ENCODE results near the gene TDRD5. TPM values are rescaled to one million over a fixed set of nuclear protein-coding genes. Genes with fewer than 3 reads are reported as not detected.

TDRD5 gene
- total RNA-seq, 4 donors from 2014 or later, result 0.24 to 0.44 (median 0.37) TPM; not detected in 1

DNA sequence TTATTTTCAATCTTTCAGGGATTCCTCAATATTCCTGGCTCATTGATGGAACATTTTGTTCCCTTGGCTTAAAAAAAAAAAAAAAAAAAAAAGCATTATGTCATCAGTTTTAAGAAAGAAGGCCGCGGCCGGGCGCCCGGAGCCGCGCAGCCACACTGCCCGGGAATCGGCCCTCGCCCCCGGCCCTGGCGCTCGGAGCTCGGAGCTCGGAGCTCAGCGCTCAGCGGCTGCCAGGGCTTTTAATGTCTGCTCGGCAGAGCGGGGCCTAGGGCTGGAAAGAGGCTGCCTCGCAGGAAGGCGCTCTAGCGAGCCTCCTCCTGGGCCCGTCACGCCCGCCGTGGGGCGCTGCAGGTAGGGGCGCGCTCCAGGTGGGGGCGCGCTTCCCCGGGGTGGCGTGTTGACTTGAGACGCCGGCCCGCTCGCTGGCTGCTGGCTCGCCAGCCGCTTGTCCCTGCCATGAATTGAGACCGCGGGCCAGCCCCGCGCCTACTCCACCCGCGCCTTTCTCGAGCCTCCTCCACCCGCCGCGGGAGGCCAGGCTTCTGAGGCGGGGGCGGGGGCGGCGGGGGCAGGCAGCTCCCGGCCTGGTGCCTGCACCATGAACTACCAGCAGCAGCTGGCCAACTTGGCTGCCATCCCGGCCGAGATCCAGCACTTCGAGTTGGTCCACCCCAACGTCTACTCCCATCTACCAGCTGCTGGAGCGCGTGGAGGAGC is 5.4 kb upstream of the TDRD5 start:
- ATAC-seq (ENCODE audit: low FRiP score) (peak; percentile 83), DNase-seq (ENCODE audit: low spot score) (no peak)
- TF ChIP-seq, protein P1, sequence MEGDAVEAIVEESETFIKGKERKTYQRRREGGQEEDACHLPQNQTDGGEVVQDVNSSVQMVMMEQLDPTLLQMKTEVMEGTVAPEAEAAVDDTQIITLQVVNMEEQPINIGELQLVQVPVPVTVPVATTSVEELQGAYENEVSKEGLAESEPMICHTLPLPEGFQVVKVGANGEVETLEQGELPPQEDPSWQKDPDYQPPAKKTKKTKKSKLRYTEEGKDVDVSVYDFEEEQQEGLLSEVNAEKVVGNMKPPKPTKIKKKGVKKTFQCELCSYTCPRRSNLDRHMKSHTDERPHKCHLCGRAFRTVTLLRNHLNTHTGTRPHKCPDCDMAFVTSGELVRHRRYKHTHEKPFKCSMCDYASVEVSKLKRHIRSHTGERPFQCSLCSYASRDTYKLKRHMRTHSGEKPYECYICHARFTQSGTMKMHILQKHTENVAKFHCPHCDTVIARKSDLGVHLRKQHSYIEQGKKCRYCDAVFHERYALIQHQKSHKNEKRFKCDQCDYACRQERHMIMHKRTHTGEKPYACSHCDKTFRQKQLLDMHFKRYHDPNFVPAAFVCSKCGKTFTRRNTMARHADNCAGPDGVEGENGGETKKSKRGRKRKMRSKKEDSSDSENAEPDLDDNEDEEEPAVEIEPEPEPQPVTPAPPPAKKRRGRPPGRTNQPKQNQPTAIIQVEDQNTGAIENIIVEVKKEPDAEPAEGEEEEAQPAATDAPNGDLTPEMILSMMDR (IDR thresholded peaks at IDR 0.05), result no peak

DNA sequence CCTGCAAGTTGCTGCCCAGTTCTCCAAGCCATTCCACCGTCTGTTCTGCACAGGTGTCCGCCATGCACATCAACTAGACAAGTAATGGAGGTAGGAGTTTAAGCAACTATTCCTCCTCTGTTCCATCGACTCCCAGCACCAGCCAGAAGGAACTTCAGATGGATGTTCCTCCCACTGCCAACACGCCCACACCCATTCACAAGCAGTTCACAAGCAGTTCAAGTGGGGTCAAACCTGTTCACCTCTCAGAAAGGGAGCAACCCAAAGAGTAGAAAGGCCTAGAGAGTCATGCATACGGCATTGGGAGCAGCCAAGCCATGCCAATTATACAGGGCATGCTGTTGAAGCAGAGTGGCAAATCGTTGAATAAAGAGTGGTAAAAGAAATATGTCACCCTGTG is 4.3 kb upstream of the TDRD5 start:
- no peak for DNase-seq (ENCODE audit: low spot score)
- TF ChIP-seq, protein P1 (IDR thresholded peaks at IDR 0.05), result no peak
- ATAC-seq (ENCODE audit: low FRiP score), result no peak

DNA sequence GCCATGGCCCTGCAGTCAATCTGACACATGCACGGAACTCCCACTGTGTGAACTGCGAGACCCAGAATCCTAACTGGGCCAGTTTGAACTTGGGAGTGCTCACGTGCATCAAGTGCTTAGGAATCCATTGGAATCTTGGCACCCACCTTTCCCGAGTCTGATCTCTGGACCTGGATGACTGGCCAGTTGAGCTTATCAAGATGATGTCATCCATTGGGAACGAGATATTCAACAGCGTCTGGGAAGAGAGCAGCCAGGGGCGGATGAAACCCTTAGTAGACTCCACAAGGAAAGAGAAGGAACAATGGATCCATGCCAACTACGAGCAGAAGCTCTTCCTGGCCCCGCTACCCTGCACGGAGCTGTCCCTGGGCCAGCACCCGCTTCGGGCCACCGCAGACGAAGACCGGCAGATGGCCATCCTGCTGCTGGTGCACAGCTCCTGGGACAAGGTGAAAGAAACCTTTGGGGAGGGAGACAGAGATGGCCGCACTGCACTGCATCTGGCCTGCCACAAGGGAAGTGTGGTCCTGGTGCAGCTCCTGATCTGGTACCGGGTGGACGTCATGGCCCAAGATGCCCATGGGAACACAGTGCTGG is 3.1 kb upstream of the TDRD5 start:
- TF ChIP-seq, protein P1 (IDR thresholded peaks at IDR 0.05), result no peak
- ATAC-seq (ENCODE audit: low FRiP score), result no peak
- DNase-seq (ENCODE audit: low spot score), result no peak

DNA sequence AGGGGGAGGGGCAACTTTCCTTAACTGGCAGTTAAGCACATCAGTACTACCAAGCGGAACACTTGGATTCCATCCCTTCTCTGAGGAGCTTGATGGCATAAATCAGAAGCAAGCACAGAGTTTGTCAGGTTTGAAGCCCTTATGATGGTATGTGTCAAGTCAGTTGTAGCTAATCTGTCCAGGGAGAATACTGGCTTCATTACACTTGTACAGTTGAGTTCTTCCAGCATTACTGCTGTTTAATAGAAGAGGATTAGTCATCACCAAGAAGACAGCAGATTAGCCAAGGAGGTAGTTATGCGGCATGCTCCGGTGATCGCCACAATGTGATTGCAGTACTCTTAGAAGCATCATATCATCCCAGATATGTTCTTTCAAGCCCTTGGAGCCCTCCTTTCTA is 2.1 kb upstream of the TDRD5 start:
- ATAC-seq (ENCODE audit: low FRiP score), result no peak
- TF ChIP-seq, protein P1 (IDR thresholded peaks at IDR 0.05), result no peak
- no peak for DNase-seq (ENCODE audit: low spot score)

DNA sequence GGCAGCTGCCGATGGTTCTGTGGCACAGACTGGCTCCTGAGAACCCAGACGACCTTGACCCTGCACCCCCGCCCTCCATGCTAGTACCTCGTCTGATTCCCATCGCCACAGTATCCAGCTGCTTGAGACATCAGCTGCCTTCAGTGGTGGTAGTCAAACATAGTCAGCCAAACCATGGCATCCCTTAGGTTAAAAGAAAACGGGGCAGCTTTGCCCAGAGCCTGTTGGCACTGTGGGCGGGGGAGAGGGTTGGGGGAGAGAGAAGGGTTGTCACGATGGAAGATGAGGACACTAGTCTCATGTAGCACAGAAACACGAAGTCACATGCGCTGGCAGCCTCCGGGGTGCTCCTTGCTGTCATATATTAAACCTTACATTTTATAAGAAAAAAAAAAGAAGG is 961 bp upstream of the TDRD5 start:
- DNase-seq (ENCODE audit: low spot score), result no peak
- ATAC-seq (ENCODE audit: low FRiP score), result no peak
- TF ChIP-seq, protein P1 (IDR thresholded peaks at IDR 0.05), result no peak

DNA sequence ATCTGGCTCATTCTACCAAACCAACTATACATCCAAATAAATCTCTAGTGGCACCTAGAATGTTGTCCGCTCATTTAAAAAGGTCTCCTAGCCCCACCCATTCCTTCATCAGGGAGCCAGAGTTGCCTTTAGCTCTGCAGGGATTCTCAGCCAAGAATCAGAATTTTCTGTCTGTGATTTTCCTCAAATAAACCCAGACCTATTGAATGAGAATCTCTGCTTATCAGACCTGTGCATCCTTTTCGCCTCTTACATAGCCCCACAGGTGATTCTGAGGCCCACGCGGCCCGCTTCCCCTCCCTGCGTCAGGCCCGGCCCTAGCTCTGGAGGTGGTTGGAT is 410 bp upstream of the TDRD5 start:
- DNase-seq (ENCODE audit: low spot score) (no peak), ATAC-seq (ENCODE audit: low FRiP score) (no peak)
- TF ChIP-seq, protein P1 (IDR thresholded peaks at IDR 0.05), result no peak

DNA sequence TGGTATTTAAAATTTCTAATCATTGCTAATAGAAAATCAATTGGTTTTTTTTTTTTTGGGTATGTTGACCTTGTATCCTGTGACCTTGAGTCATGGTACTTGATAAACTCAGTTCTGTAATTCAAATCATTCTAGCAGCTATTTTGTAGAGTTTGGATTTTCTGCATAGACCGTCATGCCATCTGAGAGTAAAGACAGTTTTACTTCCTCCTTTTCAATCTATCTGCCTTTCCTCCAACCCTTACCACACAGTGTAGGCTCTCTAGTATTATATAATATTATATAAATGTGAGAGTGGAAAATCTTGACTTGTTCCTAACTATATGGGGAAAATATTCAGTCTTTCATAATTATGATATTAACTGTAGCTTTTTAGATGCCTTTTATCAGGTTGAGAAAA is 7.0 kb downstream of the TDRD5 start:
- no peak for DNase-seq (ENCODE audit: low spot score)
- TF ChIP-seq, protein P1 (IDR thresholded peaks at IDR 0.05), result no peak
- no peak for ATAC-seq (ENCODE audit: low FRiP score)
